ENCODE measurements around the gene FES.

GRCh38 chr15:90934949-90935751 lies 50.8 kb downstream of the FES start, which contains the start of gene UNC45A:
- peak; percentile 27 for TF ChIP-seq CTCF (IDR thresholded peaks at IDR 0.05; ENCODE audit: borderline replicate concordance, extremely low read depth, low read length, poor library complexity, severe bottlenecking)
- no peak for TF ChIP-seq EZH2 (IDR thresholded peaks at IDR 0.05; ENCODE audit: borderline replicate concordance, low read depth, low read length, severe bottlenecking)
